Measurements from ENCODE around the gene DAAM2. TPM values are rescaled to one million over a fixed set of nuclear protein-coding genes. Genes with fewer than 3 reads are reported as not detected.

DAAM2 gene
- polyA plus RNA-seq, 2 of the 4 experiments (the other 2 are of a cell fraction): not detected

DNA sequence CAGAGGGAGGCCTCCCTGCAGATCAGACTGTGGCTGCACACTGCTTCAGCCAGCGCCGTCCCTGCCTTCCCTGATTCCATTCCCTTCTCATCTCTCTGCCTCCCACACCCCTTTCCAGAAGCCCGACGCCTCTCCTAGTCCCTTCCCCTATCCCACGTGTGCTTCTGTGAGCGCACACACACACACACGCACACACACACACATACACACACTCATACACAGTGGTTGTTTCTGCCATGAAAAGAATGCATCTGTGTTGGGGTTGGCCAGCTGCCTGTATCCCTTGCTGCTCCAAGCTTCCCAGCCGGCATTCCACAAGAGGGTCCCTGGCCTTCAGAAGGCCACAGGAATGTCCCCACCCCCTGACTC lies 90.3 kb downstream of the DAAM2 start:
- no peak for FAIRE-seq
- ChIA-PET POLR2A (no interaction called here), CTCF (no interaction called here)
- Histone ChIP-seq H3K4me1 (no peaks in the 10 kb centered on the region), H3K4me3 (no peak overlapping the region), H3K4me2 (no peak overlapping the region), H3K27ac (no peak overlapping the region), H3K9me3 (no peaks in the 10 kb centered on the region)
- DNase-seq (ENCODE audit: low read depth in 1 of 2, low spot score in 1 of 2): no peak
- WGBS (ENCODE audit: missing lambda C conversion rate): 44% methylated on average over 7 of the region's 8 CpGs
- no peak for TF ChIP-seq MAFK (IDR thresholded peaks at IDR 0.05; ENCODE audit: partially characterized antibody)
- TF ChIP-seq NPAS2 (CRISPR knock-in tag; IDR thresholded peaks at IDR 0.05; ENCODE audit: borderline replicate concordance): no peak
- no peak for TF ChIP-seq FOSB (CRISPR knock-in tag; IDR thresholded peaks at IDR 0.05)
- no peak for TF ChIP-seq CEBPB (IDR thresholded peaks at IDR 0.05)
- TF ChIP-seq BHLHE40 (IDR thresholded peaks at IDR 0.05; ENCODE audit: low read depth, low read length): no peak
- TF ChIP-seq KDM5A (IDR thresholded peaks at IDR 0.05): no peak
- TF ChIP-seq RCOR1 (IDR thresholded peaks at IDR 0.05; ENCODE audit: low read depth, low read length): no peak
- no peak for TF ChIP-seq EHF (CRISPR knock-in tag; IDR thresholded peaks at IDR 0.05)
- TF ChIP-seq PHF8 (IDR thresholded peaks at IDR 0.05; ENCODE audit: borderline replicate concordance, low read depth): no peak
- TF ChIP-seq SREBF2 (IDR thresholded peaks at IDR 0.05): no peak
- no peak for ATAC-seq

DNA sequence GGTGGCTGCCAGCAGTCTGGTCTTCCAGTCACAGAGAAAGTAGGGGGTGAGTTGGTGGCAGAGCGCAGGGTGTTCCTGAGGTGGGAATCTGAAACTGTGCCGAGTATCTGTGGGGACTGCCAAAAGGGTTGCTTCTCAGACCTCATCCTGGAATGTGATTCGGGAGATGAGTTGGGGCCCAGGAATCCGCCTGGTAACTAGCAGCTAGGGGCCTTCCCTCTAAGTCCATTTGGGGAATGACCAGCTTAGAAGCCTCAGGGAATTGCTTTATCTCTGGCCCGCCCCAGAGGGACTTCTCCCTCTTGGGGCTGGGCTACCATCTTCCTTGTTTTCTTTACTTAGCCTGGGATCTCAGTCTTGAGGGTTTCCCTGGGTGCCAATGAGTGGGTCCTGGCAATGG lies 92.5 kb downstream of the DAAM2 start:
- no peak overlapping the region for H3K27ac ChIP-seq
- ChIA-PET CTCF (no interaction called here), POLR2A (no interaction called here)
- FAIRE-seq (no peak), DNase-seq (ENCODE audit: low read depth in 1 of 2, low spot score in 1 of 2) (no peak), ATAC-seq (no peak)
- 20% methylated on average over 4 of the region's 5 CpGs for WGBS (ENCODE audit: missing lambda C conversion rate)
- H3K4me1 ChIP-seq: no peaks in the 10 kb centered on the region
- TF ChIP-seq NFE2L2 (conservative IDR thresholded peaks at IDR 0.05; ENCODE audit: low read length) (no peak), CHD2 (IDR thresholded peaks at IDR 0.05; ENCODE audit: low read length, partially characterized antibody) (no peak), SREBF2 (IDR thresholded peaks at IDR 0.05) (no peak), JUNB (IDR thresholded peaks at IDR 0.05) (no peak), JUN (IDR thresholded peaks at IDR 0.05) (no peak), ZC3H11A (IDR thresholded peaks at IDR 0.05) (no peak), TFCP2L1 (CRISPR knock-in tag; IDR thresholded peaks at IDR 0.05) (no peak), USF2 (IDR thresholded peaks at IDR 0.05) (no peak), RAD21 (conservative IDR thresholded peaks at IDR 0.05 in 1 of 2, IDR thresholded peaks at IDR 0.05 in 1 of 2) (no peak), POLR2A (IDR thresholded peaks at IDR 0.05; ENCODE audit: low read length) (no peak), FOXS1 (CRISPR knock-in tag; IDR thresholded peaks at IDR 0.05) (no peak), ZFP36 (IDR thresholded peaks at IDR 0.05; ENCODE audit: borderline replicate concordance, partially characterized antibody) (no peak), NPAS2 (CRISPR knock-in tag; IDR thresholded peaks at IDR 0.05; ENCODE audit: borderline replicate concordance) (no peak)
- TF ChIP-seq, protein P1, sequence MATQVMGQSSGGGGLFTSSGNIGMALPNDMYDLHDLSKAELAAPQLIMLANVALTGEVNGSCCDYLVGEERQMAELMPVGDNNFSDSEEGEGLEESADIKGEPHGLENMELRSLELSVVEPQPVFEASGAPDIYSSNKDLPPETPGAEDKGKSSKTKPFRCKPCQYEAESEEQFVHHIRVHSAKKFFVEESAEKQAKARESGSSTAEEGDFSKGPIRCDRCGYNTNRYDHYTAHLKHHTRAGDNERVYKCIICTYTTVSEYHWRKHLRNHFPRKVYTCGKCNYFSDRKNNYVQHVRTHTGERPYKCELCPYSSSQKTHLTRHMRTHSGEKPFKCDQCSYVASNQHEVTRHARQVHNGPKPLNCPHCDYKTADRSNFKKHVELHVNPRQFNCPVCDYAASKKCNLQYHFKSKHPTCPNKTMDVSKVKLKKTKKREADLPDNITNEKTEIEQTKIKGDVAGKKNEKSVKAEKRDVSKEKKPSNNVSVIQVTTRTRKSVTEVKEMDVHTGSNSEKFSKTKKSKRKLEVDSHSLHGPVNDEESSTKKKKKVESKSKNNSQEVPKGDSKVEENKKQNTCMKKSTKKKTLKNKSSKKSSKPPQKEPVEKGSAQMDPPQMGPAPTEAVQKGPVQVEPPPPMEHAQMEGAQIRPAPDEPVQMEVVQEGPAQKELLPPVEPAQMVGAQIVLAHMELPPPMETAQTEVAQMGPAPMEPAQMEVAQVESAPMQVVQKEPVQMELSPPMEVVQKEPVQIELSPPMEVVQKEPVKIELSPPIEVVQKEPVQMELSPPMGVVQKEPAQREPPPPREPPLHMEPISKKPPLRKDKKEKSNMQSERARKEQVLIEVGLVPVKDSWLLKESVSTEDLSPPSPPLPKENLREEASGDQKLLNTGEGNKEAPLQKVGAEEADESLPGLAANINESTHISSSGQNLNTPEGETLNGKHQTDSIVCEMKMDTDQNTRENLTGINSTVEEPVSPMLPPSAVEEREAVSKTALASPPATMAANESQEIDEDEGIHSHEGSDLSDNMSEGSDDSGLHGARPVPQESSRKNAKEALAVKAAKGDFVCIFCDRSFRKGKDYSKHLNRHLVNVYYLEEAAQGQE (IDR thresholded peaks at IDR 0.05): no peak
- no peak overlapping the region for H3K4me3 ChIP-seq
- H3K4me2 ChIP-seq: no peak overlapping the region
- H3K9me3 ChIP-seq: no peaks in the 10 kb centered on the region

DNA sequence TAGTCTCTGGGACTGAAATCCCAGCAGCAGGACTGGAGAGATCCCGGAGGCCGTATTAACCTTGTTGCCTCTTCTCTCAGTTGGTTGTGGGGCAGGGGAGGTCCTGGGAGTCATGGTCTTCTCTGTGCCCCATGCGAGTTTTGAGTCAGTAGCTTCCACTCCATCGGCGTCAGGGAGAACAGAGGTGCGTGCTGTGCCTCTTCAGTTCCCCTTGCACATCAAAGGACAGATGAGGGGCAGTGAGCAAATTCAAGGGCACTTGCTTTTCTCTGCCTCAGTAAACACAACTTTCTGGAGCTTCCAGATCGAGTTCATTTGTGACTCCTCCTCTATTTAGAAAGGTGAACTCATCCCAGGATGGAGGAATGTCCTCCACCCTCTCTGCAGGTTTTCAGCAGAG lies 93.5 kb downstream of the DAAM2 start:
- TF ChIP-seq CTCF (IDR thresholded peaks at IDR 0.05) (no peak), EHF (CRISPR knock-in tag; IDR thresholded peaks at IDR 0.05) (no peak), ZSCAN20 (CRISPR knock-in tag; IDR thresholded peaks at IDR 0.05) (no peak)
- no peak for FAIRE-seq

More for the DNA sequence above, 93.5 kb downstream of the DAAM2 start:
- no peak for DNase-seq (ENCODE audit: low read depth in 1 of 2, low spot score in 1 of 2)
- Histone ChIP-seq H3K4me2 (no peak overlapping the region), H3K4me3 (no peak overlapping the region), H3K4me1 (no peaks in the 10 kb centered on the region), H3K9me3 (no peaks in the 10 kb centered on the region), H3K27ac (no peak overlapping the region)
- POLR2A ChIA-PET: no interaction called here
- no peak for ATAC-seq
- CTCF ChIA-PET: no interaction called here
- WGBS (ENCODE audit: missing lambda C conversion rate): 58% methylated on average over 7 of the region's 7 CpGs
